B cell (primary cell): ENCODE measurements around the gene DLX1. TPM values are rescaled to one million over a fixed set of nuclear protein-coding genes. Genes with fewer than 3 reads are reported as not detected.

Source experiments
- ATAC-seq: fragments of 200-7000 bp; cut with Tn5 transposase; one replicate; pipeline ENCODE4 v1.10.0; 2021; ENCODE audit warnings: low read depth, mild to moderate bottlenecking, moderate number of reproducible peaks, moderate library complexity
- CTCF ChIA-PET: fragments of 350-600 bp; sonication (Branson Sonifier 250); formaldehyde crosslinking; loops from one replicate; lab custom pipeline; 2021; ENCODE audit warnings: antibody characterized with exemption, inconsistent platforms; lab: Charles Lee
- POLR2A ChIA-PET: fragments of 350-600 bp; sonication (Branson Sonifier 250); formaldehyde crosslinking; loops from one replicate; lab custom pipeline; 2021; ENCODE audit warnings: antibody characterized with exemption; lab: Charles Lee
- DNase-seq: peaks from one replicate; pipeline ENCODE4 v3.0.0; 2013
- H2AFZ ChIP-seq: 2 replicates; pipeline ENCODE4 v1.6.1; 2012; ENCODE audit warnings: mild to moderate bottlenecking, low read depth, low read length; ENCODE audit not compliant: insufficient read depth, poor library complexity, severe bottlenecking
- H3K27ac ChIP-seq, 2 donors: 1 replicate in 1 of 2; 2 replicates in 1 of 2; pipeline ENCODE4 v1.5.1; 2012 to 2013; ENCODE audit warnings: low read length in 2 of 2, mild to moderate bottlenecking in 2 of 2, moderate library complexity in 1 of 2
- H3K27me3 ChIP-seq, 4 experiments: fragments of 200-600 bp in 1 of 4; sonication (generic) in 1 of 4; replicated peaks in 1 of 4; 1 replicate in 2 of 4; 2 replicates in 2 of 4; pipeline versions ENCODE4 v1.6.1 to v1.7.0; 2013 to 2016; ENCODE audit warnings: low read length in 3 of 4, mild to moderate bottlenecking in 2 of 4, mixed read lengths in 1 of 4, moderate library complexity in 1 of 4; ENCODE audit not compliant: insufficient read depth in 4 of 4, control insufficient read depth in 3 of 4; ENCODE audit errors: control extremely low read depth in 1 of 4
- H3K36me3 ChIP-seq, 2 experiments: replicated peaks in 1 of 2; 1 replicate in 1 of 2; 2 replicates in 1 of 2; pipeline versions ENCODE4 v1.6.1 to v1.7.1; 2013; ENCODE audit warnings: low read length in 1 of 2; ENCODE audit not compliant: insufficient read depth in 2 of 2, control insufficient read depth in 1 of 2; ENCODE audit errors: control extremely low read depth in 1 of 2, extremely low read depth in 1 of 2
- H3K4me1 ChIP-seq, 2 donors: fragments of 200-600 bp in 1 of 2; sonication (generic) in 1 of 2; 1 replicate in 1 of 2; 2 replicates in 1 of 2; pipeline versions ENCODE4 v1.5.1 to v1.6.1; 2013 to 2017; ENCODE audit warnings: low read length in 2 of 2; ENCODE audit not compliant: control insufficient read depth in 2 of 2, insufficient read depth in 2 of 2
- H3K4me2 ChIP-seq: replicated peaks from 2 replicates; pipeline ENCODE3; 2012; ENCODE audit warnings: mild to moderate bottlenecking, low read depth, low read length; ENCODE audit not compliant: poor library complexity, severe bottlenecking
- H3K4me3 ChIP-seq, 5 experiments: fragments of 200-600 bp in 1 of 5; sonication (generic) in 1 of 5; 1 replicate in 3 of 5; 2 replicates in 2 of 5; pipeline versions ENCODE4 v1.5.1 to v1.7.0; 2011 to 2016; ENCODE audit warnings: low read length in 4 of 5, mild to moderate bottlenecking in 4 of 5, low read depth in 2 of 5, control low read depth in 1 of 5, moderate library complexity in 1 of 5; ENCODE audit not compliant: insufficient read depth in 1 of 5; ENCODE audit errors: control extremely low read depth in 1 of 5, extremely low read depth in 1 of 5
- H3K79me2 ChIP-seq: fragments of 200-600 bp; sonication (generic); one replicate; pipeline ENCODE4 v1.6.0; 2016; ENCODE audit warnings: low read length; ENCODE audit not compliant: control insufficient read depth, insufficient read depth
- H3K9ac ChIP-seq: fragments of 200-600 bp; sonication (generic); 2 replicates; pipeline ENCODE4 v1.6.1; 2017; ENCODE audit warnings: mild to moderate bottlenecking, low read length, moderate library complexity
- H3K9me3 ChIP-seq, 3 donors: one replicate each; pipeline versions ENCODE4 v1.6.1 to v1.7.1; 2013; ENCODE audit warnings: low read length in 2 of 3; ENCODE audit not compliant: control insufficient read depth in 2 of 3, insufficient read depth in 1 of 3; ENCODE audit errors: control extremely low read depth in 1 of 3
- H4K20me1 ChIP-seq: 2 replicates; pipeline ENCODE4 v1.6.0; 2012; ENCODE audit warnings: mild to moderate bottlenecking, low read length; ENCODE audit not compliant: insufficient read depth, control insufficient read depth, poor library complexity, severe bottlenecking
- H3K27ac Mint-ChIP-seq: one replicate; pipeline ENCODE4 v1.8.0; 2021; ENCODE audit warnings: mixed read lengths
- H3K27me3 Mint-ChIP-seq: one replicate; pipeline ENCODE4 v1.8.0; 2021; ENCODE audit warnings: mixed read lengths
- H3K4me1 Mint-ChIP-seq: one replicate; pipeline ENCODE4 v1.8.0; 2021; ENCODE audit warnings: mixed read lengths
- H3K4me3 Mint-ChIP-seq: one replicate; pipeline ENCODE4 v1.8.0; 2021; ENCODE audit warnings: mixed read lengths
- H3K9me3 Mint-ChIP-seq: one replicate; pipeline ENCODE4 v1.8.0; 2022; ENCODE audit warnings: mixed read lengths; ENCODE audit not compliant: insufficient read depth
- EZH2 ChIP-seq: IDR thresholded peaks from 2 replicates; pipeline ENCODE4 v1.6.1; 2012; ENCODE audit warnings: borderline replicate concordance, low read depth, mild to moderate bottlenecking, moderate library complexity, low read length; ENCODE audit not compliant: insufficient read depth, poor library complexity, severe bottlenecking
- WGBS: methylation state at CpG from one replicate; pipeline ENCODE4 v1.1.5; 2013; ENCODE audit warnings: missing lambda C conversion rate; ENCODE audit not compliant: insufficient coverage; 5-methylcytosine and 5-hydroxymethylcytosine counted together
- intact Hi-C: fragments of 100-400 bp; cut with micrococcal nuclease; formaldehyde crosslinking; loops from one replicate; pipeline ENCODE4 v1.10.0; 2022
- polyA plus RNA-seq: library from polyadenylated mRNA; depleted of rRNA; stranded (reverse); fragments of >200 nt; gene quantifications from 2 replicates; pipeline ENCODE4 v1.2.3, GENCODE V29; 2012
- total RNA-seq, 2 donors: library from RNA; stranded (reverse); fragments of 120-200 nt in 1 of 2; gene quantifications; 1 replicate in 1 of 2; 2 replicates in 1 of 2; pipeline versions ENCODE4 v1.2.3 to v1.2.4, GENCODE V29; 2013 to 2022
- TF ChIP-seq, protein P1 (sequence below): fragments of 200-600 bp; IDR thresholded peaks from one replicate; pipeline ENCODE4 v1.8.0; 2022; ENCODE audit warnings: antibody characterized with exemption, mild to moderate bottlenecking

Gene DLX1
- total and polyA plus RNA-seq, 2 donors (not counting 1 experiment from before 2014, with no cell fraction given) = not detected

DNA sequence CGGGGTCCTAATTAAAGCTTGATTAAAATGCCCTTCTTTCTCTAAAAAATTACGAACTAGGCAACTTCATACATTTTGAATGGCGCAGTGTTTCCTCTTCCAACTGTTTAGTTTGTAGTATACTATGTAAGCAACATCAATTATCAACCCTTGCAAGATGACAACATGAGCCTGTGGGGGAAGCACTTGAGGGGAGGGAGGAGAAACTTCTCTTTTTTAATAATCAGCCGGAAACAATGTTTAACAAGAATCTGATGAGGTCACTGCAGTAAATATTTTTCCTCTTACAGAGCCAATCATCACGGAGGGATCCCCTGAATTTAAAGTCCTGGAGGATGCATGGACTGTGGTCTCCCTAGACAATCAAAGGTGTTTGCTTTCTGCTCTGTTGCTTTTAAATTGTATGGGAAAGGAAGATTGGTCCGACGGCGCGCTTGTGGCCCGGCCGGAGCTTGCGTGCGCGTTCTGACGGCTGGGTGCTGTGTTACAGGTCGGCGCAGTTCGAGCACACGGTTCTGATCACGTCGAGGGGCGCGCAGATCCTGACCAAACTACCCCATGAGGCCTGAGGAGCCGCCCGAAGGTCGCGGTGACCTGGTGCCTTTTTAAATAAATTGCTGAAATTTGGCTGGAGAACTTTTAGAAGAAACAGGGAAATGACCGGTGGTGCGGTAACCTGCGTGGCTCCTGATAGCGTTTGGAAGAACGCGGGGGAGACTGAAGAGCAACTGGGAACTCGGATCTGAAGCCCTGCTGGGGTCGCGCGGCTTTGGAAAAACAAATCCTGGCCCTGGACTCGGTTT lies 5.3 kb upstream of the DLX1 start:
- peak overlapping the region; percentile 38 for H3K27ac Mint-ChIP-seq
- 10% methylated on average over 32 of the region's 38 CpGs for WGBS
- no peaks in the 10 kb centered on the region for H3K79me2 ChIP-seq
- DNase-seq = peak; percentile 42
- peaks cover 0 to 64% (median 60%) of the 10 kb centered on the region in 4 experiments for H3K27me3 ChIP-seq
- peaks cover 0 to 59% (median 30%) of the 10 kb centered on the region in 3 donors for H3K9me3 ChIP-seq
- no peak overlapping the region for H3K4me3 Mint-ChIP-seq
- no peak overlapping the region for H3K4me3 ChIP-seq
- no peak overlapping the region for H2AFZ ChIP-seq
- peaks cover 6% of the 10 kb centered on the region for H4K20me1 ChIP-seq
- ATAC-seq = no peak
- H3K4me1 ChIP-seq = peaks cover 35 to 50% of the 10 kb centered on the region in 2 donors
- no peak overlapping the region for H3K27ac ChIP-seq
- H3K9ac ChIP-seq = no peak overlapping the region
- no peaks in the 10 kb centered on the region for H3K36me3 ChIP-seq
- peak overlapping the region; percentile 9 for H3K4me2 ChIP-seq
- ChIA-PET POLR2A (no interaction called here), CTCF (no interaction called here)
- intact Hi-C loops = loop anchor here (5.0 kb wide), 1 partner anchor 32 kb away; no protein-coding TSS in a partner anchor
- H3K4me1 Mint-ChIP-seq = peaks cover 21% of the 10 kb centered on the region
- no peaks in the 10 kb centered on the region for H3K9me3 Mint-ChIP-seq
- TF ChIP-seq EZH2 = peak; percentile 69
- TF ChIP-seq, protein P1, sequence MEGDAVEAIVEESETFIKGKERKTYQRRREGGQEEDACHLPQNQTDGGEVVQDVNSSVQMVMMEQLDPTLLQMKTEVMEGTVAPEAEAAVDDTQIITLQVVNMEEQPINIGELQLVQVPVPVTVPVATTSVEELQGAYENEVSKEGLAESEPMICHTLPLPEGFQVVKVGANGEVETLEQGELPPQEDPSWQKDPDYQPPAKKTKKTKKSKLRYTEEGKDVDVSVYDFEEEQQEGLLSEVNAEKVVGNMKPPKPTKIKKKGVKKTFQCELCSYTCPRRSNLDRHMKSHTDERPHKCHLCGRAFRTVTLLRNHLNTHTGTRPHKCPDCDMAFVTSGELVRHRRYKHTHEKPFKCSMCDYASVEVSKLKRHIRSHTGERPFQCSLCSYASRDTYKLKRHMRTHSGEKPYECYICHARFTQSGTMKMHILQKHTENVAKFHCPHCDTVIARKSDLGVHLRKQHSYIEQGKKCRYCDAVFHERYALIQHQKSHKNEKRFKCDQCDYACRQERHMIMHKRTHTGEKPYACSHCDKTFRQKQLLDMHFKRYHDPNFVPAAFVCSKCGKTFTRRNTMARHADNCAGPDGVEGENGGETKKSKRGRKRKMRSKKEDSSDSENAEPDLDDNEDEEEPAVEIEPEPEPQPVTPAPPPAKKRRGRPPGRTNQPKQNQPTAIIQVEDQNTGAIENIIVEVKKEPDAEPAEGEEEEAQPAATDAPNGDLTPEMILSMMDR = no peak
- H3K27me3 Mint-ChIP-seq = peaks cover 53% of the 10 kb centered on the region
